ENCODE data around the gene NCOA3.
A peak's percentile ranks its signal among the peaks of the same experiment; 100 is the strongest.

The NCOA3 gene

DNA sequence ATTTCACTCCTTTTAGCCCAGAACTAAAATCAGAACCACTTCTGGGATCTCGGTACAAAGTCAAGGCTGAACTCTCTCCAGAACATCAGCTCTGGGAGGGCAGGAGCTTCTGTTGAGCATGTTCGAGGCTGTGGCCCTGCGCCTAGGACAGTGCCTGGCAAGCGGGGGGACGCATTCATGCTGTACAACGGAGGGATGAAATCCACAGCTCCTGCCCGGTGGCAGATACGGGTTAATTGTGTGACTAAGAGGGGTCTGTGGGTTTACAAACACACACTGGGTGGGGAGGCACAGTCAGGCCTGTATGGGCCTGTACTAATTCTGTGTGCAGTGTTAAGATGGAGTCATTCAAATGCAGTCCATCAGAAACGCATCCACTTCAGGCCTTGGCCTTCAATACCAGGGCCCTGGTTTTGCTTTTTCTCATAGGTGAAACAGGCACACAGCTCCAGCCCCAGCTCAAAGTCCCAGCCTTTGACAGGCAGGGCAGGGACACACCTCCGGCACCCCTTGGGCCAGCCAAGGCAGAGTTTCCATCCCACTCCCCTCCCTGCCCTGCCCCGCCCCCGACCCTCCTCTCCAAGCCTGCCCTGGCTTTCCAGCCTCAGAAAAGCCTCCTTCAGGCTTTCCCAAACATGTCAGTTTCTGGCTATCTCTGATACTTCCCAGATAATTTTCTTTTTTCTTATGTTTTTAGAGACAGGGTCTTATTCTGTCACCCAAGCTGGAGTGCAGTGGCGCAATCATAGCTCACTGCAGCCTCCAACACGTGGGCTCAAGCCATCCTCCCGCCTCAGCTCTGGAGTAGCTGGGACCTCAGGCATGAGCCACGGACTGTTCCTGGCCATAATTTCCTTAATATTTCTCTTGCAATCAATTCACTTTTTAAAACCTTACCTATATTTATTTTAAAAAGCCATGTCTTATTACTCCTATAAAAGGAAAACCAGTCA is 173.8 kb downstream of the NCOA3 start:
- TF ChIP-seq, protein P1, sequence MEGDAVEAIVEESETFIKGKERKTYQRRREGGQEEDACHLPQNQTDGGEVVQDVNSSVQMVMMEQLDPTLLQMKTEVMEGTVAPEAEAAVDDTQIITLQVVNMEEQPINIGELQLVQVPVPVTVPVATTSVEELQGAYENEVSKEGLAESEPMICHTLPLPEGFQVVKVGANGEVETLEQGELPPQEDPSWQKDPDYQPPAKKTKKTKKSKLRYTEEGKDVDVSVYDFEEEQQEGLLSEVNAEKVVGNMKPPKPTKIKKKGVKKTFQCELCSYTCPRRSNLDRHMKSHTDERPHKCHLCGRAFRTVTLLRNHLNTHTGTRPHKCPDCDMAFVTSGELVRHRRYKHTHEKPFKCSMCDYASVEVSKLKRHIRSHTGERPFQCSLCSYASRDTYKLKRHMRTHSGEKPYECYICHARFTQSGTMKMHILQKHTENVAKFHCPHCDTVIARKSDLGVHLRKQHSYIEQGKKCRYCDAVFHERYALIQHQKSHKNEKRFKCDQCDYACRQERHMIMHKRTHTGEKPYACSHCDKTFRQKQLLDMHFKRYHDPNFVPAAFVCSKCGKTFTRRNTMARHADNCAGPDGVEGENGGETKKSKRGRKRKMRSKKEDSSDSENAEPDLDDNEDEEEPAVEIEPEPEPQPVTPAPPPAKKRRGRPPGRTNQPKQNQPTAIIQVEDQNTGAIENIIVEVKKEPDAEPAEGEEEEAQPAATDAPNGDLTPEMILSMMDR (conservative IDR thresholded peaks at IDR 0.05; ENCODE audit: low read depth): no peak
- DNase-seq (ENCODE audit: low spot score): no peak
- CTCF ChIA-PET: interaction anchor here (1.0 to 1.8 kb wide), 2 partner anchors 12 to 945 kb away, joined by 4 to 9 read pairs; no protein-coding TSS in a partner anchor
- POLR2A ChIA-PET (ENCODE audit: low non-redundant PET): no interaction called here
- H3K27ac ChIP-seq: peak overlapping the region; percentile 61

GRCh38 chr20:47676219-47676721 is 174.6 kb downstream of the NCOA3 start:
- POLR2A ChIA-PET (ENCODE audit: low non-redundant PET): no interaction called here
- peak overlapping the region; percentile 61 for H3K27ac ChIP-seq
- TF ChIP-seq, protein P1 (conservative IDR thresholded peaks at IDR 0.05; ENCODE audit: low read depth): no peak
- DNase-seq (ENCODE audit: low spot score): no peak
- CTCF ChIA-PET: interaction anchor here (0.5 to 0.7 kb wide), 2 partner anchors 947 to 1049 kb away, joined by 4 read pairs; no protein-coding TSS in a partner anchor

DNA sequence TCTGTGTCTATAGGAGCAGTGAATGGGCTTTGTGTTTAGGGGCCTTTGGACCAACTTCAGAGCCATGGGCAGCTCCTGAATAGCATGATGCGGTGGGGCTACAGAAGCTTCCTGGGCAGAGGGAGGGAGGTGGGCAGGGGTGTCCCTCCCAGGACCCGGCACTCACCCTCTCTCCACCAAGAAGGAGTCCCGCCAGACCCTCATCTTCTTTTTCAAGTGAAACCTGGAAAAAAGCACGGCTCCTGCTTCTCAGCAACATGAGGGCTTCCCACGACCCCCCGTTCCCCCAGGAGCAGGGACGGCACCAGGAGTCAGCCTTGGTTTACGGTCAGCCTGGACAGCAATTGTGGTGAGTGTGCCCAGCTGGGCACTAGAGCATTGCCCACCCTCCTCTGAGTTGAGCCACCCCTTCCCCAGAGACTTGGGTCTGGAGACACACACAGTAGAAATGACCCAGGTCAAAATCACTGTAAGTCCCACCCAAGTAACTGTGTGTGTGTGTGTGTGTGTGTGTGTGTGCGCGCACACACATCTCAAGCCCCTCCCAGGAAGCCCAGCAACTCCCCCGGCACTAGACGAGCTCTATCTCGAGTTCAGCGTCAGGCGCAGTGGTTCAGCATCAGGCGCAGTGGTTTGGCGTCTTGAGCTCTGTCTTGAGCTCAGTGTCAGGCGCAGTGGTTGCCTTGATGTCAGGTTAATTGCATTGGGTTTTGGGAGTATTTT is 175.4 kb downstream of the NCOA3 start:
- POLR2A ChIA-PET (ENCODE audit: low non-redundant PET): no interaction called here
- no peak for DNase-seq (ENCODE audit: low spot score)
- TF ChIP-seq, protein P1 (conservative IDR thresholded peaks at IDR 0.05; ENCODE audit: low read depth): no peak

GRCh38 chr20:47677635-47678453 is 176.2 kb downstream of the NCOA3 start:
- TF ChIP-seq, protein P1 (conservative IDR thresholded peaks at IDR 0.05; ENCODE audit: low read depth): peak; percentile 95
- DNase-seq (ENCODE audit: low spot score): peak; percentile 93
- H3K27ac ChIP-seq: peak overlapping the region; percentile 61
- ChIA-PET POLR2A (ENCODE audit: low non-redundant PET) (no interaction called here), CTCF (interaction anchor here (0.5 to 2.5 kb wide), 25 partner anchors 8 to 957 kb away, joined by 3 to 44 read pairs (median 3); no protein-coding TSS in a partner anchor)

More for the DNA sequence above, 175.4 kb downstream of the NCOA3 start:
- CTCF ChIA-PET: interaction anchor here (0.6 to 2.5 kb wide), 16 partner anchors 7 to 957 kb away, joined by 3 to 44 read pairs (median 4); no protein-coding TSS in a partner anchor
- peak overlapping the region; percentile 61 for H3K27ac ChIP-seq

GRCh38 chr20:47678536-47678935 is 176.8 kb downstream of the NCOA3 start:
- DNase-seq (ENCODE audit: low spot score): no peak
- CTCF ChIA-PET: interaction anchor here (0.5 to 2.5 kb wide), 18 partner anchors 11 to 942 kb away, joined by 3 to 44 read pairs (median 4); no protein-coding TSS in a partner anchor
- POLR2A ChIA-PET (ENCODE audit: low non-redundant PET): interaction anchor here (0.7 kb wide), 1 partner anchor 612 kb away, joined by 3 read pairs; no protein-coding TSS in a partner anchor
- peak overlapping the region; percentile 61 for H3K27ac ChIP-seq
- TF ChIP-seq, protein P1 (conservative IDR thresholded peaks at IDR 0.05; ENCODE audit: low read depth): no peak
